OCI-LY7 (cell line): ENCODE measurements around the gene ORC4. TPM values are rescaled to one million over a fixed set of nuclear protein-coding genes. Genes with fewer than 3 reads are reported as not detected.

ENCODE experiments used
- BruUV-seq: library from RNA; stranded (reverse); fragments of 400-500 nt; replicated peaks from 2 replicates; lab custom pipeline; 2021; lab: Mats Ljungman, UMichigan
- CTCF ChIA-PET: fragments of 300-600 bp; sonication (Branson Sonifier 250); formaldehyde crosslinking; loops from one replicate; lab custom pipeline; 2022; ENCODE audit warnings: antibody characterized with exemption; ENCODE audit not compliant: unreplicated experiment; lab: Charles Lee
- POLR2A ChIA-PET: fragments of 300-600 bp; sonication (Branson Sonifier 250); formaldehyde crosslinking; loops from one replicate; lab custom pipeline; 2022; ENCODE audit warnings: antibody characterized with exemption; lab: Charles Lee
- DNase-seq: peaks from one replicate; pipeline ENCODE4 v3.0.0-alpha.2; 2015; ENCODE audit warnings: low spot score
- H2AFZ ChIP-seq: fragments of 200-600 bp; sonication (generic), shearing (Covaris generic); 2 replicates; pipeline ENCODE4 v1.6.1; 2014; ENCODE audit warnings: mild to moderate bottlenecking, antibody characterized with exemption, low read length, moderate library complexity
- H3K27ac ChIP-seq: fragments of 200-600 bp; sonication (generic); 2 replicates; pipeline ENCODE4 v1.5.1; 2014; ENCODE audit warnings: mixed run types, low read depth, mild to moderate bottlenecking, moderate library complexity, low read length, inconsistent platforms; ENCODE audit not compliant: poor library complexity, severe bottlenecking
- H3K36me3 ChIP-seq: fragments of 200-600 bp; sonication (generic); 2 replicates; pipeline ENCODE4 v1.6.1; 2014; ENCODE audit warnings: mild to moderate bottlenecking, antibody characterized with exemption, low read length, moderate library complexity, mixed read lengths; ENCODE audit not compliant: insufficient read depth
- H3K4me1 ChIP-seq: fragments of 200-600 bp; sonication (generic); 2 replicates; pipeline ENCODE4 v1.5.1; 2014; ENCODE audit warnings: mild to moderate bottlenecking, low read length; ENCODE audit not compliant: insufficient read depth, poor library complexity, severe bottlenecking
- H3K4me2 ChIP-seq: fragments of 200-600 bp; sonication (generic); 2 replicates; pipeline ENCODE4 v1.6.1; 2014; ENCODE audit warnings: mild to moderate bottlenecking, low read length
- H3K4me3 ChIP-seq: fragments of 200-600 bp; sonication (generic); 2 replicates; pipeline ENCODE4 v1.5.1; 2014; ENCODE audit warnings: mild to moderate bottlenecking, low read depth, low read length; ENCODE audit not compliant: poor library complexity, severe bottlenecking
- H3K79me2 ChIP-seq: fragments of 200-600 bp; sonication (generic); 2 replicates; pipeline ENCODE4 v1.6.1; 2016; ENCODE audit warnings: low read depth, mild to moderate bottlenecking, low read length, moderate library complexity, mixed read lengths; ENCODE audit not compliant: insufficient read depth
- H3K9me2 ChIP-seq: fragments of 200-600 bp; sonication (generic); 2 replicates; pipeline ENCODE4 v1.6.1; 2016; ENCODE audit warnings: mild to moderate bottlenecking, low read length, mixed read lengths; ENCODE audit not compliant: insufficient read depth
- H3K9me3 ChIP-seq: fragments of 200-600 bp; sonication (generic); 2 replicates; pipeline ENCODE4 v1.6.1; 2014; ENCODE audit warnings: mild to moderate bottlenecking, mixed run types, low read length, mixed read lengths
- H4K20me1 ChIP-seq: fragments of 200-600 bp; sonication (generic); 2 replicates; pipeline ENCODE4 v1.6.1; 2014; ENCODE audit warnings: mild to moderate bottlenecking, antibody characterized with exemption, low read length, moderate library complexity, mixed read lengths; ENCODE audit not compliant: insufficient read depth
- EZH2phosphoT487 ChIP-seq: fragments of 200-600 bp; sonication (generic); IDR thresholded peaks from 2 replicates; pipeline ENCODE4 v1.6.1; 2018; ENCODE audit warnings: low read depth, borderline replicate concordance, mild to moderate bottlenecking, mixed run types, antibody characterized with exemption, low read length, moderate library complexity, mixed read lengths
- intact Hi-C: fragments of 100-400 bp; cut with micrococcal nuclease; formaldehyde crosslinking; loops from one replicate; pipeline ENCODE4 v1.10.0; 2022; ENCODE audit not compliant: unreplicated experiment
- total RNA-seq, 2 experiments: library from RNA; depleted of rRNA in 1 of 2; stranded (reverse); fragments of >200 nt in 1 of 2; shearing (Covaris generic) in 1 of 2; gene quantifications; 2 replicates each; pipeline ENCODE4 v1.2.3, GENCODE V29; 2014 to 2022
- TF ChIP-seq, protein P1 (sequence below): fragments of 200-600 bp; sonication (generic); conservative IDR thresholded peaks from 2 replicates; pipeline ENCODE4 v1.5.1; 2014; ENCODE audit warnings: mild to moderate bottlenecking, antibody characterized with exemption, low read length, moderate library complexity, mixed read lengths

ORC4 gene
- total RNA-seq, 2 experiments from 2014 or later, result 20.3 to 37.4 TPM

- peak overlapping the region; percentile 91 for H3K4me3 ChIP-seq
- peaks cover 28% of the 10 kb centered on the region for H3K4me1 ChIP-seq
- DNase-seq, result peak; percentile 20
- no peaks in the 10 kb centered on the region for H3K9me3 ChIP-seq
- peak overlapping the region; percentile 82 for H3K4me2 ChIP-seq
- no TSS peak for BruUV-seq
- H2AFZ ChIP-seq, result no peak overlapping the region
- H3K36me3 ChIP-seq, result peaks cover 4% of the 10 kb centered on the region; the same call in 1 of the 2 replicates
- peaks cover 76% of the 10 kb centered on the region for H3K79me2 ChIP-seq
- H3K9me2 ChIP-seq, result no peaks in the 10 kb centered on the region
- ChIA-PET POLR2A (interaction anchor here (0.6 to 1.3 kb wide), 4 partner anchors 10 to 850 kb away, joined by 3 to 6 read pairs (median 3); no protein-coding TSS in a partner anchor), CTCF (no interaction called here)
- TF ChIP-seq EZH2phosphoT487, result no peak
- TF ChIP-seq, protein P1, sequence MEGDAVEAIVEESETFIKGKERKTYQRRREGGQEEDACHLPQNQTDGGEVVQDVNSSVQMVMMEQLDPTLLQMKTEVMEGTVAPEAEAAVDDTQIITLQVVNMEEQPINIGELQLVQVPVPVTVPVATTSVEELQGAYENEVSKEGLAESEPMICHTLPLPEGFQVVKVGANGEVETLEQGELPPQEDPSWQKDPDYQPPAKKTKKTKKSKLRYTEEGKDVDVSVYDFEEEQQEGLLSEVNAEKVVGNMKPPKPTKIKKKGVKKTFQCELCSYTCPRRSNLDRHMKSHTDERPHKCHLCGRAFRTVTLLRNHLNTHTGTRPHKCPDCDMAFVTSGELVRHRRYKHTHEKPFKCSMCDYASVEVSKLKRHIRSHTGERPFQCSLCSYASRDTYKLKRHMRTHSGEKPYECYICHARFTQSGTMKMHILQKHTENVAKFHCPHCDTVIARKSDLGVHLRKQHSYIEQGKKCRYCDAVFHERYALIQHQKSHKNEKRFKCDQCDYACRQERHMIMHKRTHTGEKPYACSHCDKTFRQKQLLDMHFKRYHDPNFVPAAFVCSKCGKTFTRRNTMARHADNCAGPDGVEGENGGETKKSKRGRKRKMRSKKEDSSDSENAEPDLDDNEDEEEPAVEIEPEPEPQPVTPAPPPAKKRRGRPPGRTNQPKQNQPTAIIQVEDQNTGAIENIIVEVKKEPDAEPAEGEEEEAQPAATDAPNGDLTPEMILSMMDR, result no peak
- H3K27ac ChIP-seq, result no peak overlapping the region
- intact Hi-C loops, result loop anchor here (5.0 kb wide), 1 partner anchor 853 kb away; the partner anchor contains the start of gene KIF5C
- H4K20me1 ChIP-seq, result peaks cover 31% of the 10 kb centered on the region
Observed at GRCh38 chr2:148023861-148024260, 3.3 kb upstream of the ORC4 start.

GRCh38 chr2:148022882-148023281 lies 2.3 kb upstream of the ORC4 start:
- TF ChIP-seq, protein P1, result no peak
- Histone ChIP-seq H2AFZ (no peak overlapping the region), H4K20me1 (peaks cover 33% of the 10 kb centered on the region), H3K4me1 (peaks cover 35% of the 10 kb centered on the region), H3K27ac (no peak overlapping the region), H3K9me3 (no peaks in the 10 kb centered on the region), H3K79me2 (peaks cover 86% of the 10 kb centered on the region), H3K9me2 (no peaks in the 10 kb centered on the region), H3K4me2 (peak overlapping the region; percentile 82), H3K4me3 (peak overlapping the region; percentile 91), H3K36me3 (peaks cover 4% of the 10 kb centered on the region; the same call in 1 of the 2 replicates)
- CTCF ChIA-PET, result no interaction called here
- POLR2A ChIA-PET, result interaction anchor here (0.7 to 1.8 kb wide), 6 partner anchors 9 to 621 kb away, joined by 3 to 9 read pairs (median 4); no protein-coding TSS in a partner anchor
- intact Hi-C loops, result loop anchor here (5.0 kb wide), 1 partner anchor 854 kb away; the partner anchor contains the start of gene KIF5C
- DNase-seq, result no peak
- BruUV-seq, result no TSS peak

- H3K4me1 ChIP-seq, result peaks cover 35% of the 10 kb centered on the region
- H3K4me3 ChIP-seq, result peak overlapping the region; percentile 91
- H3K9me2 ChIP-seq, result no peaks in the 10 kb centered on the region
- TF ChIP-seq, protein P1, result no peak
- no peak for TF ChIP-seq EZH2phosphoT487
- ChIA-PET POLR2A (interaction anchor here (0.7 to 1.8 kb wide), 8 partner anchors 9 to 621 kb away, joined by 3 to 9 read pairs (median 4); no protein-coding TSS in a partner anchor), CTCF (no interaction called here)
- H3K36me3 ChIP-seq, result peaks cover 4% of the 10 kb centered on the region; the same call in 1 of the 2 replicates
- no peak for DNase-seq
- H4K20me1 ChIP-seq, result peaks cover 32% of the 10 kb centered on the region
- peak overlapping the region; percentile 82 for H3K4me2 ChIP-seq
- intact Hi-C loops, result loop anchor here (5.0 kb wide), 1 partner anchor 855 kb away; the partner anchor contains the start of gene KIF5C
- BruUV-seq, result no TSS peak
- no peaks in the 10 kb centered on the region for H3K9me3 ChIP-seq
- peaks cover 88% of the 10 kb centered on the region for H3K79me2 ChIP-seq
- no peak overlapping the region for H2AFZ ChIP-seq
- H3K27ac ChIP-seq, result peak overlapping the region; percentile 84
Observed at GRCh38 chr2:148022351-148022750, 1.8 kb upstream of the ORC4 start.
